ENCODE measurements around the gene ADGRL3.
"Not testable (repeated sequence)": the region's sequence is repeated elsewhere in the genome, so short reads cannot be mapped to it uniquely, and the experiment has no call there.

ADGRL3 gene

GRCh38 chr4:61205066-61205465, 4.9 kb downstream of the ADGRL3 start:
- DNase-seq (ENCODE audit: low read depth in 3 of 3) = no peak

- DNase-seq (ENCODE audit: low read depth in 3 of 3) = not testable (repeated sequence)
Observed at GRCh38 chr4:61207156-61207555, 7.0 kb downstream of the ADGRL3 start.

GRCh38 chr4:61210186-61210939, 10.2 kb downstream of the ADGRL3 start:
- DNase-seq (ENCODE audit: low read depth in 3 of 3) = no peak

- DNase-seq (ENCODE audit: low read depth in 3 of 3) = no peak
Observed at GRCh38 chr4:61211781-61212180, 11.7 kb downstream of the ADGRL3 start.

GRCh38 chr4:61212788-61213187, 12.7 kb downstream of the ADGRL3 start:
- no peak for DNase-seq (ENCODE audit: low read depth in 3 of 3)

- no peak for DNase-seq (ENCODE audit: low read depth in 3 of 3)
Observed at GRCh38 chr4:61214680-61215079, 14.6 kb downstream of the ADGRL3 start.

GRCh38 chr4:61217222-61217621, 17.1 kb downstream of the ADGRL3 start:
- no peak for DNase-seq (ENCODE audit: low read depth in 3 of 3)

GRCh38 chr4:61220556-61220955, 20.4 kb downstream of the ADGRL3 start:
- no peak for DNase-seq (ENCODE audit: low read depth in 3 of 3)

- no peak for DNase-seq (ENCODE audit: low read depth in 3 of 3)
Observed at GRCh38 chr4:61223385-61223784, 23.3 kb downstream of the ADGRL3 start.

GRCh38 chr4:61224573-61224972, 24.4 kb downstream of the ADGRL3 start:
- no peak for DNase-seq (ENCODE audit: low read depth in 3 of 3)

- DNase-seq (ENCODE audit: low read depth in 3 of 3) = no peak
Observed at GRCh38 chr4:61225656-61226055, 25.5 kb downstream of the ADGRL3 start.

- no peak for DNase-seq (ENCODE audit: low read depth in 3 of 3)
Observed at GRCh38 chr4:61231421-61231820, 31.3 kb downstream of the ADGRL3 start.

- no peak for DNase-seq (ENCODE audit: low read depth in 3 of 3)
Observed at GRCh38 chr4:61239250-61239649, 39.1 kb downstream of the ADGRL3 start.

GRCh38 chr4:61243962-61244361, 43.8 kb downstream of the ADGRL3 start:
- DNase-seq (ENCODE audit: low read depth in 3 of 3) = no peak

GRCh38 chr4:61245069-61245714, 45.1 kb downstream of the ADGRL3 start:
- DNase-seq (ENCODE audit: low read depth in 3 of 3) = no peak

- DNase-seq (ENCODE audit: low read depth in 3 of 3) = no peak
Observed at GRCh38 chr4:61246034-61246433, 45.9 kb downstream of the ADGRL3 start.

GRCh38 chr4:61248705-61249104, 48.6 kb downstream of the ADGRL3 start:
- no peak for DNase-seq (ENCODE audit: low read depth in 3 of 3)

- no peak for DNase-seq (ENCODE audit: low read depth in 3 of 3)
Observed at GRCh38 chr4:61251129-61251528, 51.0 kb downstream of the ADGRL3 start.

- no peak for DNase-seq (ENCODE audit: low read depth in 3 of 3)
Observed at GRCh38 chr4:61254406-61254805, 54.3 kb downstream of the ADGRL3 start.

GRCh38 chr4:61273233-61273632, 73.1 kb downstream of the ADGRL3 start:
- DNase-seq (ENCODE audit: low read depth in 3 of 3) = no peak

- no peak for DNase-seq (ENCODE audit: low read depth in 3 of 3)
Observed at GRCh38 chr4:61274286-61274685, 74.2 kb downstream of the ADGRL3 start.

GRCh38 chr4:61275241-61275640, 75.1 kb downstream of the ADGRL3 start:
- DNase-seq (ENCODE audit: low read depth in 3 of 3) = no peak

- DNase-seq (ENCODE audit: low read depth in 3 of 3) = no peak
Observed at GRCh38 chr4:61276029-61276428, 75.9 kb downstream of the ADGRL3 start.

Data from stimulated activated CD4-positive, alpha-beta T cell treated with anti-CD3 and anti-CD28 coated beads, TNF-alpha, amount 100 ng/mL, for 4 hours (primary cell).